Measurements from ENCODE around the gene RPS3A.

Gene RPS3A

DNA sequence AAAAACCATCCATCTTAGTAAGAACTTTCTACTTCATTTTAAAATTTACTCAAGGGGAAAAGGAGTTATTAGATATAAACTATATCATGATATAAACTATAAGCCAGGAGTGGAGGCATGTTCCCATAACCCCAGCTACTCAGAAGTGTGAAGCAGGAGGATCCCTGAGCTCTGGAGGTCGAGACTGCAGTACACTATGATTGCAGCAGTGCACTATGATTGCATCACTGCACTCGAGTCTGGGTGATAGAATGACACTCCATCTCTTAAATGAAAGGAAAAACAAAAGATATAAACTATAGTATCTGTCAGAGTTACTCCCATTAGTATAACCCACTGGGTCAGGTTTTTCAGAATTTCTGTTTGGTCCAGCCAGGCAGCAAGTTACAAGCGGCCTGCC is 47.6 kb downstream of the RPS3A start:
- peaks cover 0 to 30% of the 10 kb centered on the region in 2 experiments; a peak in 2 of 3 replicates for H3K36me3 ChIP-seq (ENCODE audit: control insufficient read depth in 2 of 2, insufficient read depth in 1 of 2, low read length in 2 of 2)
- no peak overlapping the region for H3K27ac ChIP-seq (ENCODE audit: extremely low read depth, low read depth, low read length)
- ChIA-PET POLR2A (no interaction called here), CTCF (interaction anchor here (0.5 to 0.6 kb wide), 2 partner anchors 62 to 212 kb away, joined by 3 to 4 read pairs; no protein-coding TSS in a partner anchor)
- TF ChIP-seq ZNF76 (tag by site-specific recombination; IDR thresholded peaks at IDR 0.05; ENCODE audit: borderline replicate concordance, low read depth) (no peak), ZBTB20 (tag by site-specific recombination; IDR thresholded peaks at IDR 0.05) (no peak), ZNF391 (tag by site-specific recombination; IDR thresholded peaks at IDR 0.05; ENCODE audit: borderline replicate concordance, low read depth) (no peak), RBAK (tag by site-specific recombination; IDR thresholded peaks at IDR 0.05) (no peak), ZNF449 (tag by site-specific recombination; IDR thresholded peaks at IDR 0.05) (no peak), ZNF433 (tag by site-specific recombination; IDR thresholded peaks at IDR 0.05; ENCODE audit: low read depth) (no peak), SETDB1 (IDR thresholded peaks at IDR 0.05; ENCODE audit: insufficient read length, low read length) (no peak), ZNF777 (tag by site-specific recombination; IDR thresholded peaks at IDR 0.05; ENCODE audit: borderline replicate concordance) (no peak), KLF7 (tag by site-specific recombination; IDR thresholded peaks at IDR 0.05; ENCODE audit: borderline replicate concordance) (no peak), SP7 (tag by site-specific recombination; IDR thresholded peaks at IDR 0.05) (no peak), ZNF324 (tag by site-specific recombination; IDR thresholded peaks at IDR 0.05) (no peak)
- TF ChIP-seq, protein P1, sequence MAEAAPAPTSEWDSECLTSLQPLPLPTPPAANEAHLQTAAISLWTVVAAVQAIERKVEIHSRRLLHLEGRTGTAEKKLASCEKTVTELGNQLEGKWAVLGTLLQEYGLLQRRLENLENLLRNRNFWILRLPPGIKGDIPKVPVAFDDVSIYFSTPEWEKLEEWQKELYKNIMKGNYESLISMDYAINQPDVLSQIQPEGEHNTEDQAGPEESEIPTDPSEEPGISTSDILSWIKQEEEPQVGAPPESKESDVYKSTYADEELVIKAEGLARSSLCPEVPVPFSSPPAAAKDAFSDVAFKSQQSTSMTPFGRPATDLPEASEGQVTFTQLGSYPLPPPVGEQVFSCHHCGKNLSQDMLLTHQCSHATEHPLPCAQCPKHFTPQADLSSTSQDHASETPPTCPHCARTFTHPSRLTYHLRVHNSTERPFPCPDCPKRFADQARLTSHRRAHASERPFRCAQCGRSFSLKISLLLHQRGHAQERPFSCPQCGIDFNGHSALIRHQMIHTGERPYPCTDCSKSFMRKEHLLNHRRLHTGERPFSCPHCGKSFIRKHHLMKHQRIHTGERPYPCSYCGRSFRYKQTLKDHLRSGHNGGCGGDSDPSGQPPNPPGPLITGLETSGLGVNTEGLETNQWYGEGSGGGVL (tag by site-specific recombination; IDR thresholded peaks at IDR 0.05), result no peak
- no peaks in the 10 kb centered on the region for H3K9me3 ChIP-seq (ENCODE audit: control insufficient read depth, insufficient read depth, low read depth, low read length)
- no peaks in the 10 kb centered on the region for H3K4me1 ChIP-seq (ENCODE audit: control insufficient read depth, insufficient read depth, low read length)
- H3K4me3 ChIP-seq (ENCODE audit: low read depth, low read length), result no peak overlapping the region

GRCh38 chr4:151148261-151148660 is 48.8 kb downstream of the RPS3A start:
- H3K4me1 ChIP-seq (ENCODE audit: control insufficient read depth, insufficient read depth, low read length), result no peaks in the 10 kb centered on the region
- H3K36me3 ChIP-seq (ENCODE audit: control insufficient read depth in 2 of 2, insufficient read depth in 1 of 2, low read length in 2 of 2), result peaks cover 0 to 19% of the 10 kb centered on the region in 2 experiments; a peak in 2 of 3 replicates
- H3K4me3 ChIP-seq (ENCODE audit: low read depth, low read length), result no peak overlapping the region
- CTCF ChIA-PET, result no interaction called here
- POLR2A ChIA-PET, result no interaction called here
- H3K9me3 ChIP-seq (ENCODE audit: control insufficient read depth, insufficient read depth, low read depth, low read length), result no peaks in the 10 kb centered on the region
- no peak overlapping the region for H3K27ac ChIP-seq (ENCODE audit: extremely low read depth, low read depth, low read length)
- TF ChIP-seq ZNF266 (tag by site-specific recombination; IDR thresholded peaks at IDR 0.05; ENCODE audit: low read depth), result no peak
- no peak for TF ChIP-seq ZNF19 (tag by site-specific recombination; IDR thresholded peaks at IDR 0.05; ENCODE audit: low read depth)
- no peak for TF ChIP-seq ZNF423 (tag by site-specific recombination; IDR thresholded peaks at IDR 0.05)
- no peak for TF ChIP-seq ZBTB20 (tag by site-specific recombination; IDR thresholded peaks at IDR 0.05)
- no peak for TF ChIP-seq ZNF350 (tag by site-specific recombination; IDR thresholded peaks at IDR 0.05)
- no peak for TF ChIP-seq YY2 (tag by site-specific recombination; IDR thresholded peaks at IDR 0.05)
- TF ChIP-seq ZNF146 (tag by site-specific recombination; IDR thresholded peaks at IDR 0.05), result no peak
- no peak for TF ChIP-seq YY1 (tag by site-specific recombination; IDR thresholded peaks at IDR 0.05)
- no peak for TF ChIP-seq MZF1 (tag by site-specific recombination; IDR thresholded peaks at IDR 0.05; ENCODE audit: borderline replicate concordance)
- no peak for TF ChIP-seq ZNF202 (tag by site-specific recombination; IDR thresholded peaks at IDR 0.05; ENCODE audit: borderline replicate concordance)
- TF ChIP-seq, protein P2, sequence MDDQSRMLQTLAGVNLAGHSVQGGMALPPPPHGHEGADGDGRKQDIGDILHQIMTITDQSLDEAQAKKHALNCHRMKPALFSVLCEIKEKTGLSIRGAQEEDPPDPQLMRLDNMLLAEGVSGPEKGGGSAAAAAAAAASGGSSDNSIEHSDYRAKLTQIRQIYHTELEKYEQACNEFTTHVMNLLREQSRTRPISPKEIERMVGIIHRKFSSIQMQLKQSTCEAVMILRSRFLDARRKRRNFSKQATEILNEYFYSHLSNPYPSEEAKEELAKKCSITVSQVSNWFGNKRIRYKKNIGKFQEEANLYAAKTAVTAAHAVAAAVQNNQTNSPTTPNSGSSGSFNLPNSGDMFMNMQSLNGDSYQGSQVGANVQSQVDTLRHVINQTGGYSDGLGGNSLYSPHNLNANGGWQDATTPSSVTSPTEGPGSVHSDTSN (CRISPR knock-in tag; IDR thresholded peaks at IDR 0.05), result no peak
- TF ChIP-seq AEBP2 (tag by site-specific recombination; IDR thresholded peaks at IDR 0.05; ENCODE audit: borderline replicate concordance), result no peak
- TF ChIP-seq REPIN1 (tag by site-specific recombination; IDR thresholded peaks at IDR 0.05; ENCODE audit: low read depth), result no peak
- TF ChIP-seq ZNF76 (tag by site-specific recombination; IDR thresholded peaks at IDR 0.05; ENCODE audit: borderline replicate concordance, low read depth), result no peak
- TF ChIP-seq ZBTB44 (tag by site-specific recombination; IDR thresholded peaks at IDR 0.05), result no peak
- no peak for TF ChIP-seq ZNF426 (tag by site-specific recombination; IDR thresholded peaks at IDR 0.05)
- no peak for TF ChIP-seq ATF2 (tag by site-specific recombination; IDR thresholded peaks at IDR 0.05; ENCODE audit: low read depth)

Measured in HEK293 (cell line).